ENCODE data around the gene NAP1L4.
"Not testable (repeated sequence)": the region's sequence is repeated elsewhere in the genome, so short reads cannot be mapped to it uniquely, and the experiment has no call there.

The NAP1L4 gene

DNA sequence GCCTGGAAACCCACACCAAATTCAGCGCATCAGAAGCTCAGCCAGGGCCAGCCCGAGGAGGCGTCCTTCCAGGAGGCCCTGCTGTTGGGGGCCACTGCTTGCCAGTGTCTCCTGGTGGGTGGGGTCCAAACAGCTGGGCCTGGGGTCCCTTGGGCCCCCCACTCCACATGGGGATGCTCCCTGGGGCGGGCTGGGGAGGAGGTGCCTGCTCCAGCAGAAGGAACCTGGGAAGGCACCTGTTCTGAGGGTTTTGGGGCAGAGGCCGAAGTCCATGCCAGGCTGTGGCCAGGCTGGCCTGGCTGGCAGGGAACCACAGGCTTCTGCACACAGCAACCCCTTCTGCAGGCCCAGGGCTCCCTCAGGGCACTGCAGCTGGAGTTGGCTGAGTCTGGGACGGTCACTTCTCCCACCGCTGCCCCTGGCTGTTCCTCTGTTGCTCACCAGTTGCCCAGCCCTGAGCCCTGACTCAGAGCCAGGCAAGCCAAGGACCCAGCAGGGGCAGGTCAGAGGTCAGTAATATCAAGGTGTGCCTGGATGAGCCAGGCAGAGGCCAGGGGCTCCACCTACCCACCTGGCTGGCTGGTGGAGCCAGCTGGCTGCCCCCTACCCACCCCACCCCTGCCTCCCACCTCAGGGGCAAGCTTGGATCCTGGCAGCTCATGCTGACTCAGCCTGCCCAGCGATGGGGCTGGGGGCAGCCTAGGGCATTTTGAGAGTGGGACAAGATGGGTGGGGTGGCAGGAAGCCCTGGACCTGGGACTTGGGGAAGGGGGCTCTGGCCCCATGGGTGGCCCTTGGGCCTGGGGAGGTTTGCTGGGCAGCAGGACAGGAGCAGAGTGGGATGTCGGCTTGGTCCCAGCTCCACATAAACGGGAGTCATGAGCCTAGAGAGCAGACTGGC lies 51.0 kb downstream of the NAP1L4 start:
- FAIRE-seq: no peak
- no peak for DNase-seq (ENCODE audit: insufficient read length, low spot score)

DNA sequence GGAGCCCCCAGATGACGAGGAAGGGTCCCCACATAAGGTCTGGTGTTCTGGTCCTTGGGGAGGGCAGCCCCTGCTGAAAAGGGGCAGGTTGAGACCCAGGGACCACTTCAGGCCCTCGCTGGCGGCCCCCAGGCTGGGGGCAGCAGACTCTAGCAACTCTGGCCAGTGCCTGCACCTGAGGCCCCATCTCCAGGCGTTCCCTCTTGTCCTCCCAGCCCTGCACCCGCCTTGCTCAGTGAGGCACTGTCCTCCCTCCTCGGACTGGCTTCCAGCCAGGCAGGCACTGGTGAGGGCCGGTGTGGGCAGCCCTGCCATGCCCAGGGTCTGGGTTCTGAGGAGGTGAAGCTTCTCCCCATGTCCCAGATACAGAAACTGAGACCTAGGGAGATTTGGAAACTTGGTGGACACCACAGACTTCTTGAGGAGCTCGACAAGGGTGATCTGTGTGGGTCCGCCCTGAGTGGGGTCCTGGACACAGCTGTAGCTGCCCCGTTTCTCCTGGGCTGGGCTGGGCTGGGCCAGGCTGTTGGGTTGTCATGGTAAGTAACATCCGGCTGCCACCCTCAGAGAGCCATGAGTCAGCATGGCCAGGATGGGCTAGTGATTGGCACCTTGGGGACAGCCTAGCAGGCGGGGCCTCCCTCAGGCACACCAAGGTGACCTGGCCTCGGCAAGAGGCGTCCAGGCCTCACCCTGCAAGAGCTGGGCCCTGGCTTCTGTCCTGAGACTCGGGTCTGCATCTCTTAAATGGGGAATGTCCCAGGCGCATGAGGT lies 51.8 kb downstream of the NAP1L4 start:
- DNase-seq (ENCODE audit: insufficient read length, low spot score): no peak
- no peak for FAIRE-seq

DNA sequence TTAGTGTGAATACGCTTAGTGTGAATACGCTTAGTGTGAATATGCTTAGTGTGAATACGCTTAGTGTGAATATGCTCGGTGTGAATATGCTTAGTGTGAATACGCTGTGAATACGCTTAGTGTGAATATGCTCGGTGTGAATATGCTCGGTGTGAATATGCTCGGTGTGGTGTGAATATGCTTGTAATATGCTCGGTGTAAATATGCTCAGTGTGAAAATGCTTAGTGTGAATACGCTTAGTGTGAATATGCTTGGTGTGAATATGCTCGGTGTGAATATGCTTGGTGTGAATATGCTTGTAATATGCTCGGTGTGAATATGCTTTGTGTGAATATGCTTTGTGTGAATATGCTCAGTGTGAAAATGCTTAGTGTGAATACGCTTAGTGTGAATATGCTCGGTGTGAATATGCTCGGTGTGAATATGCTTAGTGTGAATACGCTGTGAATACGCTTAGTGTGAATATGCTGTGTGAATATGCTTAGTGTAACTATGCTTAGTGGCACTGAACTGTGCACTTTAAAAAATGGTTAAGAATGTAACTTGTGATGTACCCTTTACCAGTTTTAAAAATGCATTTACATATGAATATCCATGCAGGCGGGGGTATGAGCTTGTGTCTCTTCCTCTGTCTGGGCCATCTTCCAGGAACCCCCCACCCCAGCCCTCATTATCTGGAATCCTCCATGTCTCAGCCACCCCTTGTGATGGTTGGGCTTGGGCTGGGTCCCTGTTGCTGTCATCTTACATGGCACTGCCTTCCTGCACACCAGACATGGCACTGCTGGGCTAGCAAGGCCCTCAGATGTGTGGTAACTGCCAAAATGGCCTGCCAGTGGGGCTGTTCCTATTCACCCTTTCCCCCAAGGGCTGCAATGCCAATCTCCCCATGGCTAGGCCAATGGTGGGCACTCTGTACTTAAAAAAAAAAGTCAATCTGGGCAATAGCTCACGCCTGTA lies 53.4 kb downstream of the NAP1L4 start:
- not testable (repeated sequence) for FAIRE-seq; DNase-seq (ENCODE audit: insufficient read length, low spot score)

DNA sequence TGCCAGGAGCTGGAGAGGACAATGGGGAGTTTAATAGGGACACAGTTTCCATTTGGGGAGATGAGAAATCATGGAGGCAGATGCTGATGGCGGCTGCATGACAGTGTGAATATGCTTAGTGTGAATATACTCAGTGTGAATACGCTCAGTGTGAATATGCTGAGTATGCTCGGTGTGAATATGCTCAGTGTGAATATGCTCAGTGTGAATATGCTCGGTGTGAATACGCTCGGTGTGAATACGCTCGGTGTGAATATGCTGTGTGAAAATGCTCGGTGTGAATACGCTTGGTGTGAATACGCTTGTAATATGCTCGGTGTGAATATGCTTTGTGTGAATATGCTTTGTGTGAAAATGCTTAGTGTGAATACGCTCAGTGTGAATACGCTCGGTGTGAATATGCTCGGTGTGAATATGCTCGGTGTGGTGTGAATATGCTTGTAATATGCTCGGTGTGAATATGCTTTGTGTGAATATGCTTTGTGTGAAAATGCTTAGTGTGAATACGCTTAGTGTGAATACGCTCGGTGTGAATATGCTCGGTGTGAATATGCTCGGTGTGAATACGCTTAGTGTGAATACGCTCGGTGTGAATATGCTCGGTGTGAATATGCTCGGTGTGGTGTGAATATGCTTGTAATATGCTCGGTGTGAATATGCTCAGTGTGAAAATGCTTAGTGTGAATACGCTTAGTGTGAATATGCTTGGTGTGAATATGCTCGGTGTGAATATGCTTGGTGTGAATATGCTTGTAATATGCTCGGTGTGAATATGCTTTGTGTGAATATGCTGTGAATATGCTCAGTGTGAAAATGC lies 54.3 kb downstream of the NAP1L4 start:
- not testable (repeated sequence) for FAIRE-seq; DNase-seq (ENCODE audit: insufficient read length, low spot score)

DNA sequence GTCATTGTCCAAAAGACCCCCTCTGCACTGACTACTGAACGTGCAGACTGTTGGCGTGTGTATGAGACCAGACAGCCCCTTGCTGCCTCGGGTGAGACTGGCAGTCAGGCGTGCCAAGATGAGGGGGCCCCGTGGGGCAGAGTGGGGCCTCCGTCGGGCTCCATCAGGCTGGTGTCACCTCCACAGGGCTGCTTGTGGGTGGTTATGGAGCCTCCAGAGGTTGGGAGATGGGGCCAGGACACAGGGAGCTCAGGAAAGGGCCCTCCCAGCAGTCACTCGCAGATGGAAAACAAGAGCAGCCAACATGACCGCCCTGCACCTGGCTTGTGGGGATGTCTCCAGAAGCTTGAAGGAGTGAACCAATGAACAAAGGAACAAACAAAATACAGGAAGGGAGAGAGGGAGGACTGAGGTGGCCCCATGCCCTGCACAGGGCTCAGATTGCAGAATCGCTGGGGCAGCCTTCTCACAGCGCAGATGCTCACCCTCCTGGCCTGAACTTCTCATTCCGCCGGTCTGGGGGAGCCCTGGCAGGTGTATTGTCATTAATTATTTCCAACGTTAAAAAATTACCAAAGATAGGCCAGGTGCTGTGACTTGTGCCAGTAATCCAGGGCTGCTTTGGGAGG lies 57.4 kb downstream of the NAP1L4 start:
- FAIRE-seq (no peak), DNase-seq (ENCODE audit: insufficient read length, low spot score) (no peak)

DNA sequence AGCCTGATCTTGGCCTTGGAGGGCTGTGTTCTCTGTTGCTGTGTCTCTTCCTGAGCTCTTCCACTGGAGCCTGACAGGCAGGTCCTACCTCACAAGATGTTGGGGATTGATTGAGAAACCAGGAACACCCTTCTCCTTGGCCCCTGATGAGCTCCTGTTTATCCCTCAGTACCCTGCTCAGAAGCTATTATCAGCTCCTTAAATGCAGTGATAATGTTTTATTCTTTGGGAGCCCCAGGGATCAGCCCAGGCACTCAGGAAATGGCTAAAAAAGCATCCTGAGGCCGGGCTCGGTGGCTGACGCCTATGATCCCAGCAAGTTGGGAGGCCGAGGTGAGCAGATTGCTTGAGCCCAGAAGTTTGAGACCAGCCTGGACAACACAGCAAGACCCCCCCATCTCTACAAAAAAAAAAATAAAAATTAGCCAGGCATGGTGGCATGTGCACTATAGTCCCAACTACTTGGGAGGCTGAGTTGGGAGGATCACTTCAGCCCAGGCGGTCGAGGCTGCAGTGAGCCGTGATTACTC lies 58.0 kb downstream of the NAP1L4 start:
- no peak for FAIRE-seq

DNA sequence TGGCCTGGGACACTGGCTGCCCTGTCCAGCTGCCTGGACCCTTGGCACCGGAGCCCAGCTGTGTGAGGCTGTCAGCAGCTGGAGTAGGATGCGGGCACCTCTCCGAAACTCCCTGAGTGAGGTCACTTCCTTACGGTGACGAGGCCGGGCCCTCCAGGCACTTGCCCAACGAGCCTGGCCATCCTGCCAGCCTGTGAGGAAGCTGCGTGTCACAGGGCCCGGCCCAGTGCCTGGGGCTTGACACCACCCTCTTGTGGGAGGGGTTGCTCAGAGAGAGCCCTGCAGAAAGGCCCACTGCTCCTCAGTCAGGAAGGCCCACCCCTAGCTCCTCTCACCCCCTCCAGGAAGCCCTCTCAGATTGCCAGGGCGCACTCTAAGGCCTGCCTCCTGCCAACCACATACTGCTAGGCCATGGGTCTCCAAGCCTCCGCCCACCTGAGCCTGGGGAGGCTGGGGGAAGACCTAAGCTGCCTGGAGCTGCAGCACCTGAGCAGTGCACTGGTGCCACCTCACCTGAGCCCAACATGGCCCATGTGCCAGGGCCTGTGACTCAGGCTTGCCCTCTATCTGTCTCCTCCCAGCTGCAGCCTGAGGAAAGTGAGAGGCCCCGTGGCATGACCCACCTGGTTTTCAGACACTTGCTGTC lies 58.6 kb downstream of the NAP1L4 start:
- FAIRE-seq (no peak), DNase-seq (ENCODE audit: insufficient read length, low spot score) (no peak)

More for the DNA sequence above, 58.0 kb downstream of the NAP1L4 start:
- no peak for DNase-seq (ENCODE audit: insufficient read length, low spot score)

DNA sequence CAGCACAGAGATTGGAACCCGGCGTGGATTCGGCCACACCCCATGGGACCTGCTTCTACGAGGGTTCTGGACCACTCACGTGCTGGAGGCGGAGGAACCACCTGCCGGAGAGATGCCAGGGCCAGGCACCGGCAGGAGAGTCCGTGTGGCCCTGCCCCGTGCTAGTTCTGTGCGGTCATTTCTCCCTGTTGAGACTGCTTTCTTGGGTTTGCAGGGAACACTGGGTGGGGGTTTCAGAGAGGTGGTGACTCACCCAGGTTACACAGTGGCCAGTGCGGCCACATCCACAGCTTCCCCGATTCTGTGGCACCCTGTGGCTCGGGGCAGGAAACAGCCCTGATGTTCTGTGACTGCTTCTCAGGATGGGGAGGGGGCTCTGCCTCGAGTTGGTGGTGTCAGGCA lies 59.3 kb downstream of the NAP1L4 start:
- FAIRE-seq (no peak), DNase-seq (ENCODE audit: insufficient read length, low spot score) (no peak)

DNA sequence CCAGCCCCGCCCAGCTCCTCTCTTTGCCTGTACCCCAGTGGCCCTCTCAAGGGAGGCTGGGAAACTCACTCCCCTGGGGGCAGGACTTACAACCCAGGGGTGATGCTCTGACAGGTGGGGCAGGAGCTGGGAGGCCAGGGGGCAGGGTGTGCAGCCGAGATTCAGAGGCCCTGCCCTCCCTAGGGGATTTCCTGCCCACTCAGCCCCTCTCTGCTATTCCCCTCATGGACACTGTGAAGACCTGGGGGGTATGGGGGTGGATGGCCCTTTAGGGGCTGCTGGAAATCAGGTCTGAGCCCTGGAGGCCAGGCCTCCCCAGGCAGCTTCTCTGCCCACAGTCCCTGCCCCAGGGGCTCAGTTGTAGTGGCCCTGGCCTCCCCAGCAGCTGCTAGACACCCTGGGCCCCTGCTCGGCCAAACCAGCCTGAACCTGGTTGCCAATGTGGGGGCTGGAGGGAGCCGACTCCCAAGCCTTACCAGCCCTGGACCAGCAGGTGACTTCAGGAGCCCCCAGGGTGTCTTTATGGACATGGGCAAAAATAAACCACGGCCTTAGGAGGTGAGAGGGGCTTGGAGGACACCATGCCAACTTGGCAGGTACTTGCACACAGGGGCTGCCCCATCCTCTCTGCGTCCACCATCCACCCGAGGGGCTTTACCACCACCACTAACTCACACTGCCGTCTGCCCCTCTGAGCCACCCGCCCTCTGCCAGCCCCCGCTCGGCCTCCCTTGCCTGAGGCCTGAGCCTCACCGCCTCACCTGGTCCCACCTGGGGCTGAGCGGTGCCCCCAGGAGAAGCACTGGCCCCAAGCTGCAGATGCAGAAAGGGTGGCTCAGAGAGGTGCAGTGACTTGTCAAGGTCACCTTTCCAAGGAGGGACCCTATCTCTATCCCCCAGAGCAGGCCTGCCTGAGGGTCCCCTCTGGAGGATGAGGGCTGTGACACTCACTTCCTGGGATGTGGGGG lies 60.1 kb downstream of the NAP1L4 start:
- FAIRE-seq (no peak), DNase-seq (ENCODE audit: insufficient read length, low spot score) (no peak)

DNA sequence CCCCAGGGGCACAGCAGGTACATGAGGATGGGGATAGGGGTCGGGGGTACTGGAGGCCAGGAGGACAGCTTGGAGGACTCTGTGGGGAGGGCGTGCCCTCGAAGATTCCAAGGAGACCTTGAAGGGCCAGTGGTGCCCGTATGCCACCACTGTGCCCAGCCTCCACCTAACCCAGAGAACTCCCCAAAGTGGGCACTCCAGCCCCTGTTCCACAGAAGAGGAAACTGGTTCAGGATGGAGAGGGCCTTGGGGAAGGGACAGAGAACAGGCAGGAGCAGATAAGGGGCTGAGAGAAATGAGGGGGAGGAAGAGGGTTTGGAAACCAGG lies 60.7 kb downstream of the NAP1L4 start:
- FAIRE-seq: no peak

DNA sequence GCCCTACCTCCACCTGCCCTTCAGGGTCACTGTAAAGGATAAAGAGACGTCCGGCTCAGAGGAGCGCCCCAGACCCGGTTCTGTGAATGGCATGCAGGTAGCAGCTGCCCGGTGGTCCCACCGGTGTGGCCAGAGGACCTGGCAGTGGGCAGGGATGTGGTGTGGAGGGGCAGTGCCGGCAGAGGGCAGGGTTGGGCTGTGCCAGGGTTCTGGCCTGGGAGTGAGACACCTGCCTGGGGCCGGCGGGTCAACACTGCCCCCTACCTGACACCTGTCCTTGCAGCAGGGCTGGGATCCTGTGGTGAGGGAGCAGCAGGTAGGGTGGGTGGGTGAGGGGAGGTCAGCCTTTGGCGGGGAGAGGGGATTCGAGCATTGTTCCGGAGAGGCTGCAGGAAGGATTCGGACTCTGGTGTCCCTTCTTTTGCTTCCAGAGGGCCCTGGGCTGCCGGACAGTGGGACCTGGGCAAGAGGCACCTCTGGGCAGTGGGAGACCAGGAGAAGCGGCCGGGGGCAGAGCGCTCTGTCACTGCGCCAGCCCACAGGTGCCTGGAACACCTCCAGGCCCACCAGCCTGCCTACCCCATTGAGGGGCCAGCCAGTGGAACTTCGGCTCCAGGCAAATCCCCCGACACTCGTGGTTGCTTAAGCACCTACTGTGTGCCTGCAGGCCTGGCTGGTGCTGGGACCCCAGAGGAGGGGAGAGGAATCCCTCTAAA lies 61.3 kb downstream of the NAP1L4 start:
- FAIRE-seq (peak; percentile 80), DNase-seq (ENCODE audit: insufficient read length, low spot score) (peak; percentile 81)

More for the DNA sequence above, 60.7 kb downstream of the NAP1L4 start:
- DNase-seq (ENCODE audit: insufficient read length, low spot score): no peak

DNA sequence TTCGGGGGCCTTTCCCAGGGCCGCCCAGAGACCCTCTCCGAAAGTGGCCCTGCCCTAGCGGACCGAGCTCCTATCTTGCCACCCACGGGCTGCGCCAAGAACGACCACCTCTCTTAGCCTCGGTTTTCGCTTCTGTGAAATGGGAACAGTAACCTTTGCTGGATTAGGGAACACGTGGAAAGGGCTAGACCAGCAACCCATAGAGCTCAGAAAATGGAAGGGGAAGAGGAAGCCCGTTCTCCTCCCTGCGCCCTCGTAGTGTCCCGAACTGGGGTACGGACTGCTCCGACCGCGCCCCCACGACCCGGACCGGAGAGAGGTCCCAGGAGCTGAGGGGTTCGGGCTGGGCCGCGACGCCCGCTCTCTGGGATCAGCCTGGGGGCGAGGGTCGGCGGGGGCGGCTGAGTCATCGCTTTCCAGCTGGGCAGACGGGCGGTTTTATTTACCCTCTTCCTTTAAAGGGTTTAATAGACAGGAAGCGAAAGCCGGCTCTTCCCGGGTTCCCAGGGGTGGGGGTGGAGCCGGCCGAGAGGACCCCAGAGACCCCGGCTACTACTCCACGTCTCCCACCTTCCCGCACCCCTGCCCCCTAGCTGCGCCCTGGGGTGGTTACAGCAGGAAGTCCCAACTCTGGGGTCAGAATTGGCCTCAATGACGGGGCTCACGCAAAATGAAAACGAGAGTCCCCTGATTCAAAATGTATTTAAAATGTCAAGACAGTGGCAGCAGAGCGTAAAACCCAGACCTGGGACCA lies 62.0 kb downstream of the NAP1L4 start:
- DNase-seq (ENCODE audit: insufficient read length, low spot score) (peak; percentile 84), FAIRE-seq (peak; percentile 58)

DNA sequence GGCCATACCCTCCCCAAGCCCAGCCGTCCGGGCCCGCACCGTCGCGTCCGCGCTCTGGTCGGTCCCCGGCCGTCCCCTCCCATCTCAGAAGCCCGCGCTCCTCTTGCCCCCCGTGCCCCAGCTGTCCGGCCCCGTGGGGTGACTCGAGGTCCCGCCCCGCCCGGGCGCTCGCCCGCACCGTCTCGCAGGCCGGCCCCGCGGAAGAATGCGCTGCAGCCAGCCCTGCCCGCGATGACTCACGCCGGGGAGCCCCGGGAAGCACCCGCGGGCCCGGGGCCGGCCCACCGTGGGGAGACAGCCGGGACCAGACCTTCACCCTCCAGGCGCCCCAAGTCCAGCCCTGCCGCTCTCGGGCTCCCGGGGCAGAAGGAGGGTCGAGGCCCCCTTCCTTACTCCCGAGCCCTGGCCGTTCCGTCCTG lies 62.6 kb downstream of the NAP1L4 start:
- DNase-seq (ENCODE audit: insufficient read length, low spot score) (no peak), FAIRE-seq (no peak)

DNA sequence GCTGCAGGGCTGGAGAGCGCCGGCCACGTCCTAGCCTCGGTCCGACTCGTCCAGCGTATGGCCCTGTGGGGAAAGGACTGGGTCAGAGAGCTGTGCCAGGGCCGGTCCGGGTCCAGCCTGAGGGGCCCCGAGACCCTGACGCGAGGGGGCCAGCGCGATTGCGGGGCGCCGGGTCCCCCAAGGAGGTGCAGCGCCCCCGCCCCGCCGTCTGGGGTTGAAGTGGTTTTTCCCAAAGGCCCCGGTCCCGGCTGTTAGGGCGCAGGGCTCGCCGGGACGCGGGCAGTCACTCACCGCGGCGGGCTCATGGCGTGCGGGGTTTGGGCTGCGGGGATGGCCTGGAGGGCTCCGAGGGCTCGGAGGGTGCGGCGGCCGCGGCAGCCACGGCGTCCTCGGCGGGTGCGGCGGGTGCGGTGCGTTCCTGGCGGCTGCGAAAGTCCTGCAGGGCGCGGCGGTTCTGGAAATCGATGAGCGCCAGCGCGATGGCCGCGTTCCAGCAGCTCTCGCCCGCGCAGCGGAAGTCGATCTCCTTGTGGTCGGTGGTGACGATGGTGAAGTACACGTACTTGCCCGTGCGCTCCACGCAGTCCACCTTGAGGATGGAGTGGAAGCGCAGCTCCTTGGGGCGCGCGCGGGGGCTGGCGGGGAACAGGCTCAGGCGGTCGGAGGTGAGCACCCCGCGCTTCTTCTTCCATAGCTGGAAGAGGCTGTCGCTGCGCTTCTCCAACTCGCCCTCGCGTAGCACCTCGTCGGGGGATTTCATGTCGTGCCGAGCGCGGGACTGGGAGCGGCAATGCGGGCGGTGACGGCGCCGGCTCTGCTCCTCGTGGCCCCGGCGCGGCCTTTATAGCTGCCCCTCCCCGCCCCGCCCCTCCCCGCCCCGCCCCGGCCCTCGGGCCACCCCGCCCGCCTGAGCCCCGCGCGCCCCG lies 63.3 kb downstream of the NAP1L4 start, which contains the start of gene PHLDA2:
Gene PHLDA2, minus strand, starts transcription at position 816 of the 926 bp plus-strand sequence. Its CDS starts 56 bp downstream, at position 760.
- FAIRE-seq (no peak), DNase-seq (ENCODE audit: insufficient read length, low spot score) (no peak)

Measured in GM19239 (cell line).